Endothelial cell of umbilical vein (primary cell): ENCODE measurements around the gene RNASEH2C. TPM values are rescaled to one million over a fixed set of nuclear protein-coding genes. Genes with fewer than 3 reads are reported as not detected.

Experiments used
- BruUV-seq: library from RNA; stranded (reverse); fragments of 400-500 nt; replicated peaks from 2 replicates; lab custom pipeline; 2021; lab: Mats Ljungman, UMichigan
- CTCF ChIA-PET: fragments of 300-600, 350-600 bp; sonication (Branson Sonifier 250); formaldehyde crosslinking; loops from one replicate; lab custom pipeline; 2021; ENCODE audit warnings: antibody characterized with exemption, inconsistent platforms; lab: Charles Lee
- POLR2A ChIA-PET: fragments of 300-600, 350-600 bp; sonication (Branson Sonifier 250); formaldehyde crosslinking; loops from one replicate; lab custom pipeline; 2021; ENCODE audit warnings: antibody characterized with exemption, inconsistent platforms; lab: Charles Lee
- DNase-seq: peaks from one replicate; pipeline ENCODE4 v3.0.0-alpha.2; 2011; ENCODE audit warnings: low read depth, low spot score
- FAIRE-seq: peaks from 2 replicates; lab custom pipeline; 2011; peaks lifted over from hg19 to GRCh38; lab: Jason Lieb, UNC
- H2AFZ ChIP-seq: 2 replicates; pipeline ENCODE4 v1.6.0; 2012; ENCODE audit warnings: low read depth, low read length, control low read depth, inconsistent platforms
- H3K27ac ChIP-seq: 2 replicates; pipeline ENCODE4 v1.5.1; 2011; ENCODE audit warnings: low read depth, mild to moderate bottlenecking, control low read depth, low read length, moderate library complexity; ENCODE audit not compliant: insufficient read depth
- H3K27me3 ChIP-seq, 2 experiments: 2 replicates each; pipeline versions ENCODE4 v1.6.0 to v1.6.1; 2011; ENCODE audit warnings: low read length in 2 of 2, mixed read lengths in 1 of 2; ENCODE audit not compliant: control insufficient read depth in 2 of 2, insufficient read depth in 2 of 2
- H3K36me3 ChIP-seq, 2 experiments: 2 replicates in 1 of 2; 3 replicates in 1 of 2; pipeline ENCODE4 v1.5.1; 2011; ENCODE audit warnings: low read length in 2 of 2, mild to moderate bottlenecking in 1 of 2, moderate library complexity in 1 of 2; ENCODE audit not compliant: control insufficient read depth in 2 of 2, insufficient read depth in 2 of 2; ENCODE audit errors: extremely low read depth in 1 of 2
- H3K4me1 ChIP-seq: 3 replicates; pipeline ENCODE4 v1.5.1; 2011; ENCODE audit warnings: mild to moderate bottlenecking, low read length; ENCODE audit not compliant: control insufficient read depth, insufficient read depth; ENCODE audit errors: extremely low read depth
- H3K4me2 ChIP-seq: 2 replicates; pipeline ENCODE4 v1.6.1; 2011; ENCODE audit warnings: low read length, control low read depth, mixed read lengths; ENCODE audit not compliant: insufficient read depth
- H3K4me3 ChIP-seq, 3 experiments: fragments of 200-600 bp in 1 of 3; sonication (generic), shearing (Covaris generic) in 1 of 3; replicated peaks in 1 of 3; 2 replicates each; pipeline ENCODE4 v1.5.1; 2011 to 2016; ENCODE audit warnings: control low read depth in 3 of 3, low read length in 3 of 3, mild to moderate bottlenecking in 2 of 3, inconsistent platforms in 1 of 3, low read depth in 1 of 3, moderate library complexity in 1 of 3; ENCODE audit not compliant: insufficient read depth in 1 of 3
- H3K79me2 ChIP-seq: 2 replicates; pipeline ENCODE4 v1.6.0; 2012; ENCODE audit warnings: low read length, inconsistent platforms; ENCODE audit not compliant: control insufficient read depth, insufficient read depth
- H3K9ac ChIP-seq: replicated peaks from 2 replicates; pipeline ENCODE3; 2011; ENCODE audit warnings: low read length, control low read depth; ENCODE audit not compliant: insufficient read depth; ENCODE audit errors: extremely low read depth
- H3K9me1 ChIP-seq: replicated peaks from 3 replicates; pipeline ENCODE4 v1.6.0; 2011; ENCODE audit warnings: mild to moderate bottlenecking, low read length; ENCODE audit not compliant: control insufficient read depth, insufficient read depth; ENCODE audit errors: extremely low read depth
- H3K9me3 ChIP-seq: replicated peaks from 2 replicates; pipeline ENCODE4 v1.5.1; 2012; ENCODE audit warnings: low read length, inconsistent platforms; ENCODE audit not compliant: control insufficient read depth, insufficient read depth
- H4K20me1 ChIP-seq: replicated peaks from 2 replicates; pipeline ENCODE3; 2011; ENCODE audit warnings: mild to moderate bottlenecking, low read length; ENCODE audit not compliant: control insufficient read depth, insufficient read depth; ENCODE audit errors: extremely low read depth
- EZH2 ChIP-seq: IDR thresholded peaks from 2 replicates; pipeline ENCODE4 v1.6.1; 2012; ENCODE audit warnings: borderline replicate concordance, low read depth, mild to moderate bottlenecking, moderate library complexity, low read length, inconsistent platforms; ENCODE audit not compliant: severe bottlenecking
- FOS ChIP-seq: IDR thresholded peaks from 2 replicates; pipeline ENCODE4 v1.6.1; 2011; ENCODE audit warnings: mild to moderate bottlenecking, low read length, moderate library complexity, borderline replicate concordance; ENCODE audit not compliant: insufficient read depth
- GATA2 ChIP-seq: IDR thresholded peaks from 2 replicates; pipeline ENCODE4 v1.7.0; 2011; ENCODE audit warnings: low read depth, mild to moderate bottlenecking, moderate library complexity, mixed read lengths, low read length; ENCODE audit not compliant: insufficient read length, insufficient read depth
- JUN ChIP-seq: IDR thresholded peaks from 2 replicates; pipeline ENCODE4 v1.6.1; 2011; ENCODE audit warnings: borderline replicate concordance, low read depth; ENCODE audit not compliant: insufficient read length, insufficient read depth
- MYC ChIP-seq: IDR thresholded peaks from one replicate; pipeline ENCODE4 v1.6.1; 2011; ENCODE audit warnings: mild to moderate bottlenecking, low read depth, low read length
- POLR2A ChIP-seq: IDR thresholded peaks from 2 replicates; pipeline ENCODE4 v1.6.1; 2012; ENCODE audit warnings: low read depth, mild to moderate bottlenecking, control low read depth, low read length
- POLR2AphosphoS5 ChIP-seq: IDR thresholded peaks from 2 replicates; pipeline ENCODE4 v1.6.1; 2012; ENCODE audit warnings: low read depth, mild to moderate bottlenecking, control low read depth, low read length, moderate library complexity; ENCODE audit not compliant: insufficient read depth
- dilution Hi-C: fragments of 300-500 bp; cut with MboI; formaldehyde crosslinking; loops from one replicate; pipeline ENCODE4 v1.15.0; 2019; ENCODE audit warnings: low sequenced_read_pairs; ENCODE audit not compliant: extremely low pct_ligation_motif_present
- intact Hi-C: fragments of 100-400 bp; cut with micrococcal nuclease; formaldehyde crosslinking; loops from one replicate; pipeline ENCODE4 v1.10.0; 2022
- polyA plus RNA-seq, 4 experiments: library from polyadenylated mRNA; depleted of rRNA in 3 of 4; stranded (reverse) in 3 of 4; unstranded in 1 of 4; fragments of >200 nt; gene quantifications; 2 replicates each; pipeline versions ENCODE4 v1.2.1 to v1.2.3, GENCODE V29; 2011 to 2012; ENCODE audit warnings: missing spikeins in 1 of 4
- total RNA-seq: library from RNA; stranded (reverse); gene quantifications from 2 replicates; pipeline ENCODE4 v1.2.3, GENCODE V29; 2021
- TF ChIP-seq, protein P1 (sequence below), 2 donors: IDR thresholded peaks; 1 replicate in 1 of 2; 2 replicates in 1 of 2; pipeline ENCODE4 v1.5.1; 2011; ENCODE audit warnings: low read length in 2 of 2, mild to moderate bottlenecking in 2 of 2, moderate library complexity in 2 of 2, control low read depth in 1 of 2, inconsistent platforms in 1 of 2, low read depth in 1 of 2; ENCODE audit not compliant: insufficient read depth in 1 of 2; ENCODE audit errors: extremely low read depth in 1 of 2
- TF ChIP-seq, protein P2 (sequence below): IDR thresholded peaks from 2 replicates; pipeline ENCODE4 v1.6.1; 2011; ENCODE audit not compliant: insufficient read depth, insufficient read length

The RNASEH2C gene
- total and polyA plus RNA-seq, 2 donors (not counting 3 experiments of a cell fraction or from before 2014, with no cell fraction given): 62.0 to 110 TPM

DNA sequence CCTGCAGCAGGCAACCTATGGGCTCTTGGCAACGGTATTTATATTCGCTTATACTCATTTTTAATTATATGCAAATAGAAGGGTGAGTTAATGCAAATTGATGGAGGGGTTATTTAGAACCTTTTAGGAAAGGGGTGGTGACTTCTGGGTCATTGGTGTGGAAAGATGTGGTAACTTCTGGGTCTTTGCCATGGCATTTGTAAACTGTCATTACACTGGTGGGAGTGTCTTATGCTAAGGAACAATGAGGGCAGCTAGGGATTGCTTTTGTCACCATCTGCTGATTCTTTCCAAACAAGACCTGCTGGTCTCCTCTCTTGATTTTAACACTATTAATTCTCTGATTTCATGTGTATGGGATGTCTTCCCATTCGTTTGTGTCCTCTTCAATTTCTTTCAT, 20.2 kb downstream of the RNASEH2C start:
- Histone ChIP-seq H3K4me3 (no peak overlapping the region), H3K9me3 (no peaks in the 10 kb centered on the region), H3K27ac (no peak overlapping the region), H3K36me3 (no peaks in the 10 kb centered on the region), H3K27me3 (peaks cover 8 to 12% of the 10 kb centered on the region in 2 experiments), H3K4me1 (peaks cover 9% of the 10 kb centered on the region), H3K79me2 (no peaks in the 10 kb centered on the region), H4K20me1 (no peaks in the 10 kb centered on the region), H3K9ac (no peak overlapping the region), H3K9me1 (no peaks in the 10 kb centered on the region), H2AFZ (no peak overlapping the region), H3K4me2 (no peak overlapping the region)
- CTCF ChIA-PET: interaction anchor here (1.2 kb wide), 1 partner anchor 11 kb away, joined by 4 read pairs; no protein-coding TSS in a partner anchor
- no peak for DNase-seq
- FAIRE-seq: no peak
- POLR2A ChIA-PET: no interaction called here
- dilution Hi-C loops: no loop called here
- intact Hi-C loops: no loop called here
- BruUV-seq: no TSS peak
- TF ChIP-seq JUN (no peak), POLR2AphosphoS5 (no peak), MYC (no peak), POLR2A (no peak), GATA2 (no peak), FOS (no peak), EZH2 (no peak)
- TF ChIP-seq, protein P1, sequence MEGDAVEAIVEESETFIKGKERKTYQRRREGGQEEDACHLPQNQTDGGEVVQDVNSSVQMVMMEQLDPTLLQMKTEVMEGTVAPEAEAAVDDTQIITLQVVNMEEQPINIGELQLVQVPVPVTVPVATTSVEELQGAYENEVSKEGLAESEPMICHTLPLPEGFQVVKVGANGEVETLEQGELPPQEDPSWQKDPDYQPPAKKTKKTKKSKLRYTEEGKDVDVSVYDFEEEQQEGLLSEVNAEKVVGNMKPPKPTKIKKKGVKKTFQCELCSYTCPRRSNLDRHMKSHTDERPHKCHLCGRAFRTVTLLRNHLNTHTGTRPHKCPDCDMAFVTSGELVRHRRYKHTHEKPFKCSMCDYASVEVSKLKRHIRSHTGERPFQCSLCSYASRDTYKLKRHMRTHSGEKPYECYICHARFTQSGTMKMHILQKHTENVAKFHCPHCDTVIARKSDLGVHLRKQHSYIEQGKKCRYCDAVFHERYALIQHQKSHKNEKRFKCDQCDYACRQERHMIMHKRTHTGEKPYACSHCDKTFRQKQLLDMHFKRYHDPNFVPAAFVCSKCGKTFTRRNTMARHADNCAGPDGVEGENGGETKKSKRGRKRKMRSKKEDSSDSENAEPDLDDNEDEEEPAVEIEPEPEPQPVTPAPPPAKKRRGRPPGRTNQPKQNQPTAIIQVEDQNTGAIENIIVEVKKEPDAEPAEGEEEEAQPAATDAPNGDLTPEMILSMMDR (IDR thresholded peaks at IDR 0.05; ENCODE audit: extremely low read depth in 1 of 2, insufficient read depth in 1 of 2, low read depth in 1 of 2, low read length in 2 of 2): no peak
- TF ChIP-seq, protein P2, sequence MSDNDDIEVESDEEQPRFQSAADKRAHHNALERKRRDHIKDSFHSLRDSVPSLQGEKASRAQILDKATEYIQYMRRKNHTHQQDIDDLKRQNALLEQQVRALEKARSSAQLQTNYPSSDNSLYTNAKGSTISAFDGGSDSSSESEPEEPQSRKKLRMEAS: no peak
